GM19193 (cell line): ENCODE measurements around the gene PGGT1B.

ENCODE experiments used
- POLR2A ChIP-seq: IDR thresholded peaks from 4 replicates; pipeline ENCODE4 v1.6.1; 2011; ENCODE audit not compliant: insufficient read depth, insufficient read length; ENCODE audit errors: extremely low read depth

PGGT1B gene

DNA sequence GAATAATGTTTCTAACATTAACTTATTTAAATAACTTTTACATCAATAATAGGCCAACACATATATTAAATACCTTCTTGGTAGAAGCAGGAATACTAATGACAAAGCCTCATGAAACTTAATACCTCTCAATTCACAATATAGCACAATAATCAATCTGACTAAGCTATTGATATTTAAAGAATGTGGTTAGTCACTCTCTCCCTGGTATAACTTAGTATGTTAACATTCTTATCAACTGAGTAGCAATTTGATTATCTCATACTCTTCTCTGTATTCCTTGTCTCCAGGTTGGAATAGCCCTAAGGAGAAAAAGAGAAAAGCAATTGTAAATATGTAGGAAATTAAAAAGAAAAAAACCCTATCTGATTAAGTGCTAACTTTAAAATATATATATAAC lies 4.9 kb upstream of the PGGT1B start:
- TF ChIP-seq POLR2A = no peak

DNA sequence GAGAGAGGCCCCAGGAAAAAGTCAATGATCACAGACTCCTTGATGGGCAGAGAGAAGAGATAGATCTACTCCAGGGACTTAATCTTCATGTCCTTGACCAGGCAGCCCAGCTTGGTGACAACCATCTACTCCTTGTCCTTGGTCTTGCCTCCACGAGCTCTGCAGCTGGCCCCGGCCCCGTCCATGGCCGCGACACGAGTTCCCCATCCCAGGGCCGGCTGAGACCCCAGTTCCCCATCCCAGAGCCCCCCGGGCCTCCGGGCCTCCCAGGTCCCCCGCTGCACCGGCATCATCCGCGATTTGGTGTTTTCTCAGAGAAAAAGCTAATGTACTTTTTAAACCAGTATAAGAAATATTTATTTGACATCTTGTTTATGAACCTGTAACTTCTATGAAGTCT lies 2.5 kb upstream of the PGGT1B start:
- TF ChIP-seq POLR2A = no peak

DNA sequence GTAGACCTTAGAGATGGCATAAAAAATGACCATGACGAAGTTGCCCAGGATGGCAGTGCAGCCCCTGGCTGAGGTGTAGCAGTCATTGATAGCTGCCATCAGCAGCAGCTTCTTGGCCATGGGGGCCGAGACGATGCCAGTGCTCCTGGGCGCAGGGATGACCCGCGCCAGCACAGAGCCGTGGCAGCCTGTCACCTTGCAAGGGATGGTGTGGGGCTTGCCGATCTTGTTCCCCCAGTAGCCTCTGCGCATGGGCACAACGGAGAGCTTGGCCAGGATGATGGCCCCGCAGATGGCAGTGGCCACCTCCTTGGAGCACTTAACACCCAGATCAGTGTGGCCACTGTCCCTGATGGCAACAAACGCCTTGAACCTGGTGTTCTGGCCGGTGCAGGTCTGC lies 2.1 kb upstream of the PGGT1B start:
- no peak for TF ChIP-seq POLR2A

DNA sequence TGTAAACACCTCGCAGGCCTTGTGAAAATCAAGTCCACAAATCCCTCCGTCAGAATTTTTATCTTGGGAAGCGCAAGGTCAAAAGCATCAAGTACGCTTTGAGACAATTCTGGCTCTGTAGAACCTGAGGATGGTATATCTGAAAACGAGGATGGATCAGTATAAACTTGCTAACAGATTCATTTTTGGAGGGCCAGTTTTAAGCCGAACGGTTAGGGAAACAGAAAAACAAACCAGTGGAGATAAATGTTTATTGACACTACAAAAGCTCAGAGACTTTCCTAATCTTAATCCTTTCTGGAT lies 352 bp upstream of the PGGT1B start:
- TF ChIP-seq POLR2A = no peak

DNA sequence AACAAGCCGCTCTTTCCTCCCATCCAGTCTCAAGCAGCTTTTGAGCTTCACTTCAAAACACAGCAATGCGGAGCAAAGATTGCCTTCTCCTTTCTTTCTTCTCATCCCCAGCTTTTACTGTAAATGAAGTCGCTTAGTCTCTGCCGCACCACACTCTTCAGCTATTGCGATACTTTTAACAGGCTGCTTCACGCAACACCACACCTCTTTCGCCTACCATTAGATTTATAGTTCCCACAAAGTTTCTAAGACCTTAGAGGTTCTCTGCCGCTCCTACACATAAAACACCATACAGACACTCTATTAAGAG lies 711 bp downstream of the PGGT1B start:
- no peak for TF ChIP-seq POLR2A

DNA sequence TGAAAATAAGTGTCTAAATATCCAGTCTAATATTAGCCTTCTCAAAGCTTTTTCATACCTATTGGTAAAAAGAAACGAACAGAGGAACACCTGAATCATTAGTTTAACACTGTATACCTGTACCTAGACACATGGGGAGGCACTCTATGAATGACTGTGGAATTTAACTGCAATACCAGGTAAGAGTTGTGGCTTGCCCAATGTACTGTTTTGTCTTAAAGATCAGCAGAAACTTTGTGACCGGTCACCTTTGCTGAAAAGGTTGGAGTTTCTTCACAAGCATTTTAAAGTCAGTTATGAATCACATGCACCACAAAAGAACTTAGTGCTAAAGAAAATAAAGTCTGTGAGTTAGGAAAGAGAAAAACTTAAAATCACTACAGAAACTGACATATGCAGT lies 2.4 kb downstream of the PGGT1B start:
- TF ChIP-seq POLR2A = no peak

DNA sequence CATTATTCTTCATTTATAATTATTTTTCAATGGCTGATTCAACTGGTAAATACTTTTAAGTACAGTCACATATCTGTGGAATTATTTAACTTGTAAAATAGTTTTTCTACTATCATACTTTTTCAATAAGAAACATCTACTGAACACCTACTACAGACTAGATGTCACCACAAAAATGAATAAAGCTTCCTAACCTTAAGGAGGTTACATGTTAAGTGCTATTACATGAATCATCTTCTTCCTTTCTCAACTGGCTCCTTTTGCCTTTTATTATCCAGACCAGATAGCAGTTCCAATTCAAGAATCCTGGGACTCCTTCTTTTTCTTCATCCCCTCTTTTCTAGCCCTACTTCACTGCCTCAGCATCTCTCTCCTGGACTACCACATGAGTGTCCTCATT lies 4.7 kb downstream of the PGGT1B start:
- TF ChIP-seq POLR2A = no peak

DNA sequence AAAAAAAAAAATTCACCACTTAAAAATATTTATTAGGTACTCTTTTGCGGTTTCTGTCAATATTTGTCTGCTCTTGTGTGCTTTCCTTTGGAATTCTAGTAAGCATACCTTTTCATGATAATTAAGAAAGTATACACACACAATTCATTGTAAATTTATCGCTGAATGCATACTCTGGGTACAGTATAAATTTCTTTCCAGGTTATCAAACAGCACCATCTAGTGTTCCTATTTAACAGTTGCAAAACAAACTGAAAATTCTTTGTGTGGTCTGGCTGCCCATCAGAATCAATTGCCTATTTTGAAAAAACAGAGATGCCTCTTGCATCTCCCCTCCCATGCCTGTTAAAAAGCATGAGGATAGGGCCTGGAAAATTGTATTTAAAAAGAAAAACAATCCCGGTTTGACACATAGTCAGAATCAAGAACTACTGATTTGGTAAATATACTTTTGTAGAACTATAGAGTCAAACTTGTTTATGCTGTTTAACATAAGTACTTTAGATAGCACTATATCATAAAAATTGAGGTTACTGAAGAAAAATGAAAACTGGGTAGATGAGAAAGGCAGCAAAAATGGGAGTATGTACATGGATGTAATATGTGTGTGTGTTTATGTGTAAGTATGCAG lies 16.2 kb downstream of the PGGT1B start:
- no peak for TF ChIP-seq POLR2A

DNA sequence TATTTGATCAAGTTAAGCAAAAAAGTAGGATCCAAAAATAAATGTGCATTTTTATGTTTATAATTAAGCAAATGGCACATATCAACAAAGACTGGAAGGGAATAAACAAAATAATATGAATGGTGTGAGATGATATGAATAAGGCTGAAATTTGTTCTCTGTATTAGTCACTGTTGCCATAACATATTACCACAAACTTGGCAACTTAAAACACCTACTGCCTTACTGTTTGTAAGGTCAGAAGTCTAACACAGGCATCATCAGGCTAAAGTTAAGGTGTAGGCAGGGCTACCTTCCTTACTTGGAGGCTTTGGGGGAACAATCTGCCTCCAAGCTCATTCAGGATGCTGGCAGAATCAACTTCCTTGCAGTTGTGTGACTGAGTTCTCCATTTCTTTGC lies 19.3 kb downstream of the PGGT1B start:
- no peak for TF ChIP-seq POLR2A

DNA sequence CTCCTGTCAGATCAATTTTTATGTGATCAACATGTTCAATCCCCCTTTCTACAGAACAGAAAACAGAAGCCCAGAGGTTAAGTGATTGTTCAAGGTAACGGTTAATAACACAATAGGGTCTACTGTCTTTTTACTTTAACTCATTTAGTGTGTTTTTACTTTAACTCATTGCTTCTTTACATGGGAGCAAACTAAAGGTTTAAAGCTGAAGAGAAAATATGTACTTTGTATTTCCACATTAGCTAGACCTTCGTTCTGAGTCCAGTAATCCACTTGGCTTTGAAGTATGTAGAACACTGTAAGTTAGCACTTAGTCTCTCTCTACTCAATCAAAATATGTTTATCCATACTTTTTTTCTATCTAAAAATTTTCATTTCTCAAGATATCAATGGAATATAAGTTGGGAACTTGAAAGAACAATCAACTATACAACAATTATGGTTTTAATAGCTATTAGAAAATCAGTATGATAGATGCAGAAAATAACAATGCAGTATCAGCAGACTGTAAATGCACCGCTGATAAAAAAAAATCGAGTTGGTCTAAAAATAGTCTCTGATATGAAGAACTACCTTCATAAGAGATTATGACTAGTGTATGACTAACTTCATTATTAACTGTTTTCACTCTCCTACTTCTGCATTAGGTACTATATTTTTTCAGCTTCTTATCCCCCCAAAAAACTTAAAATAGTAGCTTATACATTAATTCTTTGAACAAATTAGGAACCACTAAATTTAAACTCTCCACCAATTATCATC lies 20.6 kb downstream of the PGGT1B start:
- no peak for TF ChIP-seq POLR2A

DNA sequence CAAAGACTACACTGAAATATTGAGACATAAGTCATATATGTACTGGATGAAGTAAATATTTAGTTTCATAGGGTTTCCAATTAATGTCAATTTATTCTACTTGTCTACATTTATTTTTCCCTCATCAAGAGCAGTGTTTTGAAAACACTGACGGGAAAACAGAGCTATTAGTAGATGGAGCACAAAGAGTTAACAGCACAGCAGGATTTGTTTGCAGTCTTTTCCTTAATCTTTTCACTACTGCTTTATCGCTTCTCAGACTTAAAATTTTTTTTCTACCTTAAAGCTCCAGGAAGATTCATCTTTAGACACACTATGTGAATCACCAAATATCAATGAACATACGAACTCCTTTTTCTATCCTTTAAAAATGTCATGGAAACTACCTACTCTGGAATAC lies 25.6 kb downstream of the PGGT1B start:
- TF ChIP-seq POLR2A = no peak

DNA sequence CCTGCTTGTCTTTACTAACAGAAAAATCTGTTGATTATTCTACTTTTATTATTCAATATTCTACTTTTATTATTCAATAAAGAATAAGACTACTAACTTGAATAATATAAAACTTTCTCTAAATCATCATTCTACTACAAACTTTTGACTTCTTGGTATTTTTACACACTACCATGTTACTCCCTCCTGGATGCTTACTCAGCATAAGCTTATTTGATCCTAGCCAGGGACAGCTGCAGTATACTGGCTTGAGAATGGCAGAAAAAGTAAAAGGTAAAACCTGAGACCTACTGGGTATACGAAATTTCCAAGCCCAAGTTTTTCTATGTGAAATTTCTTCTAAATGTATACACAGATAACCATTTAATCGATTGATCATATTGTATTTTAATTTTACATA lies 26.1 kb downstream of the PGGT1B start:
- no peak for TF ChIP-seq POLR2A

DNA sequence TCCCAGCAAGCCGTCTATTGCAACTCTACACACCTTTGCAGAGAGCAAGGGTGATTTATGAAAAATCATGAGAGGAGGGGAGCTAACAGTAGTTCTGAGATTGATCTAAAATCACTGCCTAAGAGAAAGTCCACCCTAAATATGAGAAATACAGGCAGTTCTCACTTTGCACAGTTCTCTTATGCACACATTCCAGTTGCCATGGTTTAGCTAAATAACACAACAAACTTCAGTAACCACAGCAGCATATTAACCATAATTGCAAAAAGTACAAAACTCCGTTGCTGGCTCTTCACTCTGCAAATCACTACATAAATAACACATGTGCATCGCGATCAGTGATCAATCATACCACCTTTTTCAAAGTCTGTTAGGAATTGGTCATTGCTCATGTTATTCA lies 31.1 kb downstream of the PGGT1B start:
- TF ChIP-seq POLR2A = no peak

DNA sequence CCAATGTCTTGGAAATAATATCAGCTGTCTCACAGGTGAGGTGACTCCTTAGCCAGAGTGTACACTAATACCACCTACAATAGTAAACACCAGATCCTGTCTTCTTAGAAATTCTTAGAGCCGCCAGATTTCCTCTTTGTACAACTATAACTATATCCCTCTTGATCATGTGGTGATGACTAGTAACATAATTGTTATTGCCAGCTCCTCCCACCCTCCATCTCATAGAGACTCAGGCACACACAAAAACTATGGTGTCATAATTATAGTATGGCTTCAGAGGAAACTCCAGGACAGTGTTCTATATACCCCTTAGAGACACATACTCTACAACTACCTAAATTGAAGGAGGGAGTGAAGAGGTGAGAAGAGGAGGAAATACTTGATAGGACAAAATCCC lies 33.1 kb downstream of the PGGT1B start:
- no peak for TF ChIP-seq POLR2A

DNA sequence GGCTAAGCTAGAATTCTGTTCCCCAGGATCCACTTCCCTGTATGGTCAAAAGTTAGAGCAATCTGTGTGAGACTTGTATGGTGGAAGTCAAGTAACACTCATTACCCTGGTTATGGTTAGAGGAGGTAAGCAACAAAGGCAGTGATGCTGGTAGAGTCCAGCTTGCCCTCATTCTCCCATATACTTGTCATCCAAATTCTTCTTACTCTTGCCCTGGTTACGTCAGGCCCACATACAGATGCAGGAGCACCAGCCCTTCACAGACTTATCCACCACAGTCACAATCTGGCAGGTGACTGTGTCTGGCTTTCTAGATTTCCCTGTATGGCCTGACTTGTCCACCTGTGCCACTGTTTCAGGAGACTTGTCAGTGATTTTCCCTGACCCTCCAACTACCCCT lies 35.4 kb downstream of the PGGT1B start:
- no peak for TF ChIP-seq POLR2A

DNA sequence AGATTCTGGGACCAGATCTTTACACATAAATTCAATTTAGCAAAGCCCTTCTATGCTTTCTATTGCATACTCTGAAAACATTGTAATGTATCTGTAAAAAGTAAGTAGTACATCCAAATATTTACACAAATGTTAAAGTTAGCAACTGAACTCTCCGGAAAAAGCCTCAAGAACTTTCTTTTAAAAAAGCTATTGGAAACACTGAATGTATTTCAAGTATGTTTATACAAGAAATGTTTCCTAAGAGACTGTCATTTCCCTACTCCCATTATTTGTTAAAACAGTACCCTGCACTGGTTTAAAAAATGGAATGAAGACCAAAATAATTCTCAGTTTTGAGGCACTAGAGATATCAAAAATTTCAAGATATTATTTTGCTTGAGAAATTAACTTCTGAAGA lies 48.1 kb downstream of the PGGT1B start:
- no peak for TF ChIP-seq POLR2A

DNA sequence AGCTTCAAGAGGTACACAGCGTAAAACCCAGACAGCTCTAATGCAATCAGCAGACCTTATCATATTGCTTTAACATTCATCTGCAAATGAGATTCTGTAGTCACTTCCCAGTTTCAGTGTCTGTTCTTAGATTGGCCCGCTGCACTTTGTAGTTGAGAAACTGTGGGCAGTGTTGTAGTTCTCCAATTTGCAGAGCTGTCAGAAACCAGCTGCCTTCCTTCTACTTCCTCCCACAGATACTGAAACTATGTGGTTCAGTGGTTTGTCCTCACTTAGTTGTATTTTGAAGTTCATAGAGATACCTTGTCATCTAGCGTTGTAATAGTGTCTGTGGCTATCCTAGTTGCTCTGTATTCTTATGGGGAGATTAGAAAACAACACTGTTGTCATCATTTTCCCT lies 53.4 kb downstream of the PGGT1B start:
- no peak for TF ChIP-seq POLR2A
